Left ventricle myocardium inferior (tissue), 1 donor: ENCODE data around the gene CD40LG. TPM values are rescaled to one million over a fixed set of nuclear protein-coding genes. Genes with fewer than 3 reads are reported as not detected.

Source experiments
- DNase-seq: peaks from one replicate; pipeline ENCODE4 v3.0.0-alpha.2; 2020
- H3K27ac ChIP-seq: fragments of 200-600 bp; replicated peaks from 2 replicates; pipeline ENCODE4 v1.8.0; 2021
- H3K27me3 ChIP-seq: fragments of 200-600 bp; 2 replicates; pipeline ENCODE4 v1.8.0; 2021; ENCODE audit warnings: low read depth
- H3K36me3 ChIP-seq: fragments of 200-600 bp; 2 replicates; pipeline ENCODE4 v1.8.0; 2021
- H3K4me1 ChIP-seq: fragments of 200-600 bp; 2 replicates; pipeline ENCODE4 v1.8.0; 2021
- H3K4me3 ChIP-seq: fragments of 200-600 bp; 2 replicates; pipeline ENCODE4 v1.8.0; 2021; ENCODE audit warnings: mild to moderate bottlenecking, moderate library complexity
- H3K9me3 ChIP-seq: fragments of 200-600 bp; replicated peaks from 2 replicates; pipeline ENCODE4 v1.8.0; 2021
- CTCF ChIP-seq: fragments of 200-600 bp; IDR thresholded peaks from 2 replicates; pipeline ENCODE4 v1.8.0; 2021; ENCODE audit warnings: antibody characterized with exemption, mild to moderate bottlenecking, borderline replicate concordance
- intact Hi-C: fragments of 100-400 bp; cut with micrococcal nuclease; formaldehyde crosslinking; loops from one replicate; pipeline ENCODE4 v1.11.0; 2022
- long read RNA-seq: library from polyadenylated mRNA; unstranded; transcript quantifications from one replicate; pipeline ENCODE4 v2.0.0, GENCODE V29; 2021
- total RNA-seq: library from RNA; stranded (reverse); fragmentation: NEBNext Ultra II Directional; extraction: Animal tissue kit (Norgen Biotek cat#: 25700); gene quantifications from one replicate; pipeline ENCODE4 v1.2.1, GENCODE V29; 2021
- donor health status: DM: no; HTN: yes; CAD: no; lungs with severe emphysema.

Gene CD40LG
- total RNA-seq: not detected
- long read RNA-seq: 0 reads

DNA sequence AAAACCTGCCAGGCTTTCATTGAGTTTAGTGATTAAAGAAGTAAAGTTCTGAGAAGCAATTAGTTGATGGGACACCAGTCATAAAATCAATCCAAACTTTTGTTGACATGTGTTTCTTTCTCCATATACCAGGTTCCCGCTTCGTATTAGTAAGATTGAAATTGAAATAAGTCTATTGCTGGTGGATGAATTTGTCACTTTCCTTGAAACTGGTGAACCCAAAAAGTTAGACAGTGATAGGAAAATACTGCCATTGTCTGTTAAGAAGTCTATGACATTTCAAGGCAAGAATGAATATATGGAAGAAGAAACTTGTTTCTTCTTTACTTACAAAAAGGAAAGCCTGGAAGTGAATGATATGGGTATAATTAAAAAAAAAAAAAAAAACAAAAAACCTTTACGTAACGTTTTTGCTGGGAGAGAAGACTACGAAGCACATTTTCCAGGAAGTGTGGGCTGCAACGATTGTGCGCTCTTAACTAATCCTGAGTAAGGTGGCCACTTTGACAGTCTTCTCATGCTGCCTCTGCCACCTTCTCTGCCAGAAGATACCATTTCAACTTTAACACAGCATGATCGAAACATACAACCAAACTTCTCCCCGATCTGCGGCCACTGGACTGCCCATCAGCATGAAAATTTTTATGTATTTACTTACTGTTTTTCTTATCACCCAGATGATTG lies at the start of gene CD40LG:
CD40LG (plus strand) TSS at position 482 of the 684 bp plus-strand sequence; CDS start at position 573, 91 bp downstream.
- TF ChIP-seq CTCF: no peak
- no peak within 1 kb of the TSS for H3K27ac ChIP-seq
- intact Hi-C loops: no loop called here

GRCh38 chrX:136598631-136599030 lies 49.3 kb upstream of the CD40LG start:
- no peak overlapping the region for H3K27ac ChIP-seq
- no peaks in the 10 kb centered on the region for H3K9me3 ChIP-seq
- TF ChIP-seq CTCF: no peak
- no peaks in the 10 kb centered on the region for H3K36me3 ChIP-seq
- DNase-seq: no peak
- no peaks in the 10 kb centered on the region for H3K27me3 ChIP-seq
- no peaks in the 10 kb centered on the region for H3K4me1 ChIP-seq
- no peak overlapping the region for H3K4me3 ChIP-seq
- intact Hi-C loops: no loop called here

More for the DNA sequence above, at the start of gene CD40LG:
- H3K27me3 ChIP-seq: no peaks in the 10 kb centered on the region
- no peak within 1 kb of the TSS for H3K4me3 ChIP-seq
- no peak for DNase-seq
- H3K9me3 ChIP-seq: no peaks in the 10 kb centered on the region
- H3K36me3 ChIP-seq: no peaks in the 10 kb centered on the region
- no peaks in the 10 kb centered on the region for H3K4me1 ChIP-seq

GRCh38 chrX:136600059-136600458 lies 47.9 kb upstream of the CD40LG start:
- intact Hi-C loops: no loop called here
- Histone ChIP-seq H3K9me3 (no peaks in the 10 kb centered on the region), H3K27me3 (no peaks in the 10 kb centered on the region), H3K27ac (no peak overlapping the region), H3K4me1 (no peaks in the 10 kb centered on the region), H3K36me3 (no peaks in the 10 kb centered on the region), H3K4me3 (no peak overlapping the region)
- no peak for TF ChIP-seq CTCF
- no peak for DNase-seq

- Histone ChIP-seq H3K4me3 (no peak overlapping the region), H3K9me3 (no peaks in the 10 kb centered on the region), H3K27ac (no peak overlapping the region), H3K4me1 (no peaks in the 10 kb centered on the region), H3K27me3 (no peaks in the 10 kb centered on the region), H3K36me3 (no peaks in the 10 kb centered on the region)
- no peak for DNase-seq
- no peak for TF ChIP-seq CTCF
- intact Hi-C loops: no loop called here
These were observed 40.7 kb upstream of the CD40LG start for GRCh38 chrX:136607236-136607635.

GRCh38 chrX:136608295-136608933 lies 39.5 kb upstream of the CD40LG start:
- H3K36me3 ChIP-seq: no peaks in the 10 kb centered on the region
- TF ChIP-seq CTCF: peak; percentile 47
- no peak overlapping the region for H3K4me3 ChIP-seq
- H3K9me3 ChIP-seq: no peaks in the 10 kb centered on the region
- no peaks in the 10 kb centered on the region for H3K27me3 ChIP-seq
- no peaks in the 10 kb centered on the region for H3K4me1 ChIP-seq
- no peak overlapping the region for H3K27ac ChIP-seq
- intact Hi-C loops: no loop called here
- peak; percentile 16 for DNase-seq
